Measurements from ENCODE around the gene LRP1-AS.

The LRP1-AS gene

GRCh38 chr12:57095440-57095839 lies 52.0 kb downstream of the LRP1-AS start:
- no peak for DNase-seq
